Panc1 (cell line): ENCODE results near the gene RIMBP2. TPM values are rescaled to one million over a fixed set of nuclear protein-coding genes. Genes with fewer than 3 reads are reported as not detected.

Source experiments
- ATAC-seq: fragments of 200-7000 bp; cut with Tn5 transposase; 2 replicates; pipeline ENCODE4 v1.9.1; 2020; ENCODE audit warnings: mild to moderate bottlenecking, moderate library complexity
- BruUV-seq: library from RNA; stranded (reverse); fragments of 400-500 nt; replicated peaks from 2 replicates; lab custom pipeline; 2021; lab: Mats Ljungman, UMichigan
- CTCF ChIA-PET: fragments of 300-600 bp; sonication (Branson Sonifier 250); formaldehyde crosslinking; loops from one replicate; lab custom pipeline; 2022; ENCODE audit warnings: antibody characterized with exemption; lab: Charles Lee
- POLR2A ChIA-PET: fragments of 300-600 bp; sonication (Branson Sonifier 250); formaldehyde crosslinking; loops from one replicate; lab custom pipeline; 2022; ENCODE audit warnings: antibody characterized with exemption; lab: Charles Lee
- DNase-seq: peaks from one replicate; pipeline ENCODE4 v3.0.0-alpha.2; 2010; ENCODE audit warnings: low read depth, low spot score
- H3K27ac ChIP-seq: 2 replicates; pipeline ENCODE4 v1.5.1; 2011; ENCODE audit warnings: mild to moderate bottlenecking, low read length, inconsistent platforms
- H3K27me3 ChIP-seq: fragments of 200-500 bp; sonication (Bioruptor generic); 2 replicates; pipeline ENCODE4 v1.6.0; 2014; ENCODE audit warnings: low read length, inconsistent platforms; ENCODE audit not compliant: control insufficient read depth, insufficient read depth
- H3K36me3 ChIP-seq: fragments of 200-500 bp; sonication (Bioruptor generic); 2 replicates; pipeline ENCODE4 v1.5.1; 2014; ENCODE audit warnings: inconsistent platforms, mild to moderate bottlenecking, low read length, moderate library complexity; ENCODE audit not compliant: control insufficient read depth, insufficient read depth
- H3K4me1 ChIP-seq: 2 replicates; pipeline ENCODE4 v1.5.1; 2011; ENCODE audit warnings: inconsistent platforms, mild to moderate bottlenecking, low read length, moderate library complexity; ENCODE audit not compliant: control insufficient read depth, insufficient read depth
- H3K4me3 ChIP-seq, 2 experiments: 2 replicates each; pipeline ENCODE4 v1.5.1; 2011 to 2012; ENCODE audit warnings: low read depth in 2 of 2, low read length in 2 of 2, mild to moderate bottlenecking in 2 of 2, inconsistent platforms in 1 of 2, moderate library complexity in 1 of 2
- H3K9me3 ChIP-seq: fragments of 200-500 bp; sonication (Bioruptor generic); 2 replicates; pipeline ENCODE4 v1.5.1; 2014; ENCODE audit warnings: low read depth, mild to moderate bottlenecking, inconsistent platforms, low read length, moderate library complexity; ENCODE audit not compliant: control insufficient read depth, insufficient read depth
- POLR2AphosphoS5 ChIP-seq: IDR thresholded peaks from 2 replicates; pipeline ENCODE4 v1.6.1; 2012; ENCODE audit warnings: mild to moderate bottlenecking, low read depth, low read length, moderate library complexity
- SIN3A ChIP-seq: IDR thresholded peaks from 2 replicates; pipeline ENCODE4 v1.6.1; 2012; ENCODE audit warnings: low read depth, mild to moderate bottlenecking, low read length, moderate library complexity, borderline replicate concordance; ENCODE audit not compliant: insufficient read depth
- TCF7L2 ChIP-seq: IDR thresholded peaks from 2 replicates; pipeline ENCODE4 v1.6.1; 2011; ENCODE audit warnings: mild to moderate bottlenecking, low read depth, low read length, inconsistent platforms
- in situ Hi-C: cut with HindIII; loops from 2 replicates; pipeline ENCODE4 v1.10.0; 2016; ENCODE audit warnings: low sequenced_read_pairs, low pct_unique_long_range_greater_than_20kb
- intact Hi-C: fragments of 100-400 bp; cut with micrococcal nuclease; formaldehyde crosslinking; loops from one replicate; pipeline ENCODE4 v1.10.0; 2022; ENCODE audit not compliant: unreplicated experiment
- total RNA-seq: library from RNA; stranded (reverse); gene quantifications from one replicate; pipeline ENCODE4 v1.2.1, GENCODE V29; 2021; ENCODE audit not compliant: unreplicated experiment
- TF ChIP-seq, protein P1 (sequence below), 2 experiments: IDR thresholded peaks; 2 replicates each; pipeline ENCODE4 v1.6.1; 2011 to 2012; ENCODE audit warnings: low read depth in 2 of 2, control low read depth in 1 of 2, low read length in 1 of 2, mild to moderate bottlenecking in 1 of 2, moderate library complexity in 1 of 2; ENCODE audit not compliant: insufficient read depth in 1 of 2
- TF ChIP-seq, protein P2 (sequence below): fragments of 450-650 bp; IDR thresholded peaks from 2 replicates; pipeline ENCODE4 v1.5.1; 2017; ENCODE audit warnings: mild to moderate bottlenecking

RIMBP2 gene
- total RNA-seq, 1 experiment from 2014 or later, result not detected

DNA sequence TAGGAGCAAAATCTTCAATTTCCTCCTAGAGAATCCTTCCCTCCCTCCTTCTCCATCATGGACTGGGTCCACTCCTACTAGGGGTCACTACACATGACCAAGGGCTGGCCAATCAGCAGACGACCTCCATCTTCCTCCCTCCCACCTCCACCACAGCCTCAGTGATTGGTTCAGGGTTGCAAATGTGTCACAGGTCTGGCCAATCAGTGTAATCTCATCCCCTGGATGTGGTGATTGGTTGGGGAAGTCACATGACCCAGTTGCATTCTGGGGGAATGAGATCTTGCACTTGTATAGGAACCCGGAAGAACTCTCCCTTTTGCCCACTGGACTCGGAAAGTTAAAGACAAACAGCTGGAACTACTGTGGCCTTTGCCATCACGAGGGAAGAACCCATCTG, 209.3 kb downstream of the RIMBP2 start:
- Histone ChIP-seq H3K9me3 (no peaks in the 10 kb centered on the region), H3K4me1 (no peaks in the 10 kb centered on the region), H3K27ac (no peak overlapping the region), H3K27me3 (no peaks in the 10 kb centered on the region; the same call in 1 of the 2 replicates), H3K4me3 (no peak overlapping the region), H3K36me3 (no peaks in the 10 kb centered on the region)
- no TSS peak for BruUV-seq
- intact Hi-C loops (no loop called here), in situ Hi-C loops (no loop called here)
- ChIA-PET POLR2A (no interaction called here), CTCF (no interaction called here)
- DNase-seq (no peak), ATAC-seq (no peak)
- TF ChIP-seq SIN3A, result no peak
- TF ChIP-seq POLR2AphosphoS5, result no peak
- TF ChIP-seq, protein P1, sequence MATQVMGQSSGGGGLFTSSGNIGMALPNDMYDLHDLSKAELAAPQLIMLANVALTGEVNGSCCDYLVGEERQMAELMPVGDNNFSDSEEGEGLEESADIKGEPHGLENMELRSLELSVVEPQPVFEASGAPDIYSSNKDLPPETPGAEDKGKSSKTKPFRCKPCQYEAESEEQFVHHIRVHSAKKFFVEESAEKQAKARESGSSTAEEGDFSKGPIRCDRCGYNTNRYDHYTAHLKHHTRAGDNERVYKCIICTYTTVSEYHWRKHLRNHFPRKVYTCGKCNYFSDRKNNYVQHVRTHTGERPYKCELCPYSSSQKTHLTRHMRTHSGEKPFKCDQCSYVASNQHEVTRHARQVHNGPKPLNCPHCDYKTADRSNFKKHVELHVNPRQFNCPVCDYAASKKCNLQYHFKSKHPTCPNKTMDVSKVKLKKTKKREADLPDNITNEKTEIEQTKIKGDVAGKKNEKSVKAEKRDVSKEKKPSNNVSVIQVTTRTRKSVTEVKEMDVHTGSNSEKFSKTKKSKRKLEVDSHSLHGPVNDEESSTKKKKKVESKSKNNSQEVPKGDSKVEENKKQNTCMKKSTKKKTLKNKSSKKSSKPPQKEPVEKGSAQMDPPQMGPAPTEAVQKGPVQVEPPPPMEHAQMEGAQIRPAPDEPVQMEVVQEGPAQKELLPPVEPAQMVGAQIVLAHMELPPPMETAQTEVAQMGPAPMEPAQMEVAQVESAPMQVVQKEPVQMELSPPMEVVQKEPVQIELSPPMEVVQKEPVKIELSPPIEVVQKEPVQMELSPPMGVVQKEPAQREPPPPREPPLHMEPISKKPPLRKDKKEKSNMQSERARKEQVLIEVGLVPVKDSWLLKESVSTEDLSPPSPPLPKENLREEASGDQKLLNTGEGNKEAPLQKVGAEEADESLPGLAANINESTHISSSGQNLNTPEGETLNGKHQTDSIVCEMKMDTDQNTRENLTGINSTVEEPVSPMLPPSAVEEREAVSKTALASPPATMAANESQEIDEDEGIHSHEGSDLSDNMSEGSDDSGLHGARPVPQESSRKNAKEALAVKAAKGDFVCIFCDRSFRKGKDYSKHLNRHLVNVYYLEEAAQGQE (IDR thresholded peaks at IDR 0.05; ENCODE audit: insufficient read depth in 1 of 2, low read depth in 2 of 2, low read length in 1 of 2), result no peak
- no peak for TF ChIP-seq TCF7L2
- TF ChIP-seq, protein P2, sequence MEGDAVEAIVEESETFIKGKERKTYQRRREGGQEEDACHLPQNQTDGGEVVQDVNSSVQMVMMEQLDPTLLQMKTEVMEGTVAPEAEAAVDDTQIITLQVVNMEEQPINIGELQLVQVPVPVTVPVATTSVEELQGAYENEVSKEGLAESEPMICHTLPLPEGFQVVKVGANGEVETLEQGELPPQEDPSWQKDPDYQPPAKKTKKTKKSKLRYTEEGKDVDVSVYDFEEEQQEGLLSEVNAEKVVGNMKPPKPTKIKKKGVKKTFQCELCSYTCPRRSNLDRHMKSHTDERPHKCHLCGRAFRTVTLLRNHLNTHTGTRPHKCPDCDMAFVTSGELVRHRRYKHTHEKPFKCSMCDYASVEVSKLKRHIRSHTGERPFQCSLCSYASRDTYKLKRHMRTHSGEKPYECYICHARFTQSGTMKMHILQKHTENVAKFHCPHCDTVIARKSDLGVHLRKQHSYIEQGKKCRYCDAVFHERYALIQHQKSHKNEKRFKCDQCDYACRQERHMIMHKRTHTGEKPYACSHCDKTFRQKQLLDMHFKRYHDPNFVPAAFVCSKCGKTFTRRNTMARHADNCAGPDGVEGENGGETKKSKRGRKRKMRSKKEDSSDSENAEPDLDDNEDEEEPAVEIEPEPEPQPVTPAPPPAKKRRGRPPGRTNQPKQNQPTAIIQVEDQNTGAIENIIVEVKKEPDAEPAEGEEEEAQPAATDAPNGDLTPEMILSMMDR, result no peak

GRCh38 chr12:130504840-130505175, 211.3 kb downstream of the RIMBP2 start:
- Histone ChIP-seq H3K4me3 (no peak overlapping the region), H3K27ac (no peak overlapping the region), H3K4me1 (no peaks in the 10 kb centered on the region), H3K36me3 (no peaks in the 10 kb centered on the region), H3K9me3 (no peaks in the 10 kb centered on the region), H3K27me3 (no peaks in the 10 kb centered on the region; the same call in 1 of the 2 replicates)
- ATAC-seq (no peak), DNase-seq (no peak)
- POLR2A ChIA-PET, result no interaction called here
- TF ChIP-seq, protein P1 (IDR thresholded peaks at IDR 0.05; ENCODE audit: insufficient read depth in 1 of 2, low read depth in 2 of 2, low read length in 1 of 2), result no peak
- TF ChIP-seq TCF7L2 (no peak), POLR2AphosphoS5 (no peak), SIN3A (no peak)
- TF ChIP-seq, protein P2, result no peak
- in situ Hi-C loops (no loop called here), intact Hi-C loops (no loop called here)
- no TSS peak for BruUV-seq
- CTCF ChIA-PET, result no interaction called here
